K562 (cell line): ENCODE measurements around the gene AQP4. TPM values are rescaled to one million over a fixed set of nuclear protein-coding genes. Genes with fewer than 3 reads are reported as not detected.

Source experiments
- ATAC-seq: fragments of 200-7000 bp; cut with Tn5 transposase; 3 replicates; pipeline ENCODE4 v1.9.1; 2020; ENCODE audit warnings: moderate library complexity
- BruUV-seq: library from RNA; stranded (reverse); fragments of 400-500 nt; replicated peaks from 2 replicates; lab custom pipeline; 2021; lab: Mats Ljungman, UMichigan
- CTCF ChIA-PET: fragments of 300-600 bp; formaldehyde crosslinking; extraction: SDS; loops from one replicate; lab custom pipeline; 2021; ENCODE audit warnings: low intra/inter-chr PET ratio; lab: Yijun Ruan, JAX
- POLR2A ChIA-PET: fragments of 300-600, 350-650 bp; sonication (Branson Sonifier 250); formaldehyde crosslinking; extraction: SDS; loops from one replicate; lab custom pipeline; 2021; ENCODE audit warnings: antibody characterized with exemption, inconsistent platforms; lab: Yijun Ruan, JAX
- DNase-seq, 4 experiments: peaks; one replicate each; pipeline versions ENCODE4 v3.0.0 to v3.0.0-alpha.2; 2011 to 2018; ENCODE audit warnings: low spot score in 3 of 4, mixed read lengths in 3 of 4; ENCODE audit errors: extremely low read depth in 1 of 4
- FAIRE-seq: peaks from 2 replicates; lab custom pipeline; 2011; peaks lifted over from hg19 to GRCh38; lab: Jason Lieb, UNC
- H2AFZ ChIP-seq: 2 replicates; pipeline ENCODE4 v1.6.0; 2011; ENCODE audit warnings: low read depth, low read length, control low read depth, inconsistent platforms
- H3K27ac ChIP-seq: fragments of 200-600 bp; 3 replicates; pipeline ENCODE4 v1.8.0; 2011; ENCODE audit warnings: low read depth, mild to moderate bottlenecking, control low read depth, inconsistent platforms, low read length, moderate library complexity, mixed read lengths; ENCODE audit errors: extremely low read depth
- H3K27me3 ChIP-seq, 2 experiments: fragments of 300-600 bp in 1 of 2; 2 replicates in 1 of 2; 3 replicates in 1 of 2; pipeline versions ENCODE4 v1.6.0 to v1.8.0; 2011; ENCODE audit warnings: inconsistent platforms in 2 of 2, low read length in 2 of 2, mild to moderate bottlenecking in 1 of 2, mixed read lengths in 1 of 2, moderate library complexity in 1 of 2; ENCODE audit not compliant: control insufficient read depth in 2 of 2, insufficient read depth in 2 of 2
- H3K36me3 ChIP-seq: fragments of 300-600 bp; 3 replicates; pipeline ENCODE4 v1.8.0; 2011; ENCODE audit warnings: mild to moderate bottlenecking, low read length, inconsistent platforms; ENCODE audit not compliant: control insufficient read depth, insufficient read depth
- H3K4me1 ChIP-seq, 2 experiments: fragments of 200-600 bp in 1 of 2; replicated peaks in 1 of 2; 2 replicates in 1 of 2; 3 replicates in 1 of 2; pipeline versions ENCODE4 v1.5.1 to v1.8.0; 2011; ENCODE audit warnings: inconsistent platforms in 2 of 2, low read length in 2 of 2, mild to moderate bottlenecking in 1 of 2, mixed read lengths in 1 of 2, moderate library complexity in 1 of 2; ENCODE audit not compliant: control insufficient read depth in 2 of 2, insufficient read depth in 2 of 2
- H3K4me2 ChIP-seq: 2 replicates; pipeline ENCODE4 v1.6.1; 2011; ENCODE audit warnings: low read length, control low read depth, inconsistent platforms, mixed read lengths; ENCODE audit not compliant: insufficient read depth
- H3K4me3 ChIP-seq: fragments of 200-600 bp; sonication (generic), shearing (Covaris generic); 2 replicates; pipeline ENCODE4 v1.5.1; 2016; ENCODE audit warnings: control low read depth, inconsistent platforms
- H3K79me2 ChIP-seq: fragments of 200-600 bp; 3 replicates; pipeline ENCODE4 v1.8.0; 2011; ENCODE audit warnings: low read length, inconsistent platforms; ENCODE audit not compliant: control insufficient read depth, insufficient read depth
- H3K9ac ChIP-seq, 2 experiments: 2 replicates each; pipeline versions ENCODE4 v1.6.0 to v1.6.1; 2011; ENCODE audit warnings: low read depth in 2 of 2, low read length in 2 of 2, control low read depth in 1 of 2, inconsistent platforms in 1 of 2, mild to moderate bottlenecking in 1 of 2, mixed read lengths in 1 of 2; ENCODE audit not compliant: insufficient read depth in 1 of 2
- H3K9me1 ChIP-seq: one replicate; pipeline ENCODE4 v1.6.0; 2011; ENCODE audit warnings: inconsistent platforms, mild to moderate bottlenecking, low read length, moderate library complexity; ENCODE audit not compliant: control insufficient read depth, insufficient read depth
- H3K9me3 ChIP-seq: replicated peaks from 2 replicates; pipeline ENCODE4 v1.5.1; 2011; ENCODE audit warnings: low read depth, low read length, inconsistent platforms; ENCODE audit not compliant: control insufficient read depth, insufficient read depth
- H4K20me1 ChIP-seq: replicated peaks from 2 replicates; pipeline ENCODE4 v1.6.1; 2011; ENCODE audit warnings: low read length, inconsistent platforms, mixed read lengths; ENCODE audit not compliant: control insufficient read depth, insufficient read depth
- CXXC5 ChIP-seq: fragments of 250-450 bp; sonication (Bioruptor Pico); IDR thresholded peaks from 2 replicates; pipeline ENCODE4 v1.8.0; 2022; ENCODE audit warnings: inconsistent platforms, mild to moderate bottlenecking, moderate library complexity
- FOXM1 ChIP-seq, 2 experiments: fragments of 450-650 bp in 1 of 2; sonication (generic) in 1 of 2; formaldehyde crosslinking in 1 of 2; IDR thresholded peaks; 2 replicates each; pipeline versions ENCODE4 v1.6.1 to v1.9.0; 2017 to 2022; ENCODE audit warnings: low read depth in 2 of 2, mild to moderate bottlenecking in 2 of 2, missing genetic modification reagents in 1 of 2, moderate library complexity in 1 of 2
- GTF2B ChIP-seq: IDR thresholded peaks from 2 replicates; pipeline ENCODE4 v1.6.1; 2011; ENCODE audit not compliant: insufficient read length; ENCODE audit errors: extremely low read depth
- HNRNPH1 ChIP-seq: fragments of 200-400 bp; formaldehyde crosslinking; optimal IDR thresholded peaks from 2 replicates; pipeline ENCODE3; 2017; ENCODE audit warnings: low read depth, mild to moderate bottlenecking, low read length, moderate library complexity
- NEUROD1 ChIP-seq: fragments of 150-350 bp; IDR thresholded peaks from 2 replicates; pipeline ENCODE4 v1.6.1; 2014; ENCODE audit warnings: borderline replicate concordance, low read length, low read depth; ENCODE audit not compliant: partially characterized antibody
- PKNOX1 ChIP-seq: fragments of 450-650 bp; IDR thresholded peaks from 2 replicates; pipeline ENCODE4 v1.6.1; 2016
- PURB ChIP-seq: sonication (generic); formaldehyde crosslinking; IDR thresholded peaks from 2 replicates; pipeline ENCODE4 v1.9.0; 2021; ENCODE audit warnings: low read depth, mild to moderate bottlenecking, missing genetic modification reagents
- TBP ChIP-seq: optimal IDR thresholded peaks from 2 replicates; pipeline ENCODE3; 2011; ENCODE audit warnings: low read depth, low read length, improper control_type of control experiment
- XRCC4 ChIP-seq: IDR thresholded peaks from one replicate; pipeline ENCODE4 v1.6.1; 2011; ENCODE audit not compliant: insufficient read depth, insufficient read length; ENCODE audit errors: extremely low read depth
- ZBTB5 ChIP-seq: fragments of 450-650 bp; IDR thresholded peaks from 2 replicates; pipeline ENCODE4 v1.6.1; 2017; ENCODE audit warnings: antibody characterized with exemption
- ZNF347 ChIP-seq: fragments of 450-650 bp; formaldehyde crosslinking; IDR thresholded peaks from 2 replicates; pipeline ENCODE4 v1.4.0; 2020; ENCODE audit warnings: low read depth, mild to moderate bottlenecking, moderate library complexity
- ZNF77 ChIP-seq: fragments of 250-450 bp; sonication (Bioruptor Pico); IDR thresholded peaks from 2 replicates; pipeline ENCODE4 v1.5.0; 2020
- WGBS: fragments of 100-300 bp; shearing (Covaris generic); methylation state at CpG from one replicate; pipeline ENCODE4 v1.1.6; 2016; ENCODE audit warnings: low coverage, mixed read lengths; ENCODE audit not compliant: insufficient coverage; ENCODE audit errors: missing lambda C conversion rate; 5-methylcytosine and 5-hydroxymethylcytosine counted together
- in situ Hi-C: fragments of 300-500 bp; cut with MboI; formaldehyde crosslinking; loops from 4 replicates; pipeline ENCODE4 v1.15.0; 2018; ENCODE audit warnings: inconsistent platforms, mixed read lengths
- intact Hi-C: fragments of 100-400 bp; cut with micrococcal nuclease; formaldehyde crosslinking; loops from 2 replicates; pipeline ENCODE4 v1.14.2; 2022
- polyA plus RNA-seq, 8 experiments: library from polyadenylated mRNA; depleted of rRNA in 4 of 8; stranded (reverse) in 5 of 8; unstranded in 3 of 8; fragments of >200 nt; fragmentation: Nextera tagmentation in 2 of 8; fragmentation: Illumina TruSeq in 1 of 8; extraction: Ambion mirVana in 2 of 8; extraction: Trizol in 1 of 8; gene quantifications; 2 replicates each; pipeline versions ENCODE4 v1.2.1 to v1.2.3, GENCODE V29; 2011 to 2014; ENCODE audit warnings: inconsistent platforms in 1 of 8, missing spikeins in 1 of 8
- total RNA-seq, 7 experiments: library from RNA; depleted of rRNA in 6 of 7; stranded (reverse); fragments of >200 nt in 6 of 7; fragmentation: Illumina TruSeq in 2 of 7; extraction: Trizol in 2 of 7; gene quantifications; 2 replicates each; pipeline versions ENCODE4 v1.2.1 to v1.2.3, GENCODE V29; 2011 to 2021; ENCODE audit warnings: low replicate concordance in 1 of 7
- TF ChIP-seq, protein P1 (sequence below), 2 experiments: fragments of 200-800 bp in 1 of 2; sonication (Bioruptor generic) in 1 of 2; sonication (generic) in 1 of 2; formaldehyde crosslinking in 1 of 2; IDR thresholded peaks in 1 of 2; conservative IDR thresholded peaks in 1 of 2; 2 replicates each; pipeline versions ENCODE4 v1.5.0 to v1.6.1; 2016 to 2020; ENCODE audit warnings: missing compliant biosample characterization in 1 of 2, missing genetic modification characterization in 1 of 2, missing genetic modification reagents in 1 of 2

Gene AQP4
- total and polyA plus RNA-seq, 9 of the 15 experiments (the other 6 are each of a cell fraction or from before 2014, with no cell fraction given), result 0.31 TPM; not detected in 8

DNA sequence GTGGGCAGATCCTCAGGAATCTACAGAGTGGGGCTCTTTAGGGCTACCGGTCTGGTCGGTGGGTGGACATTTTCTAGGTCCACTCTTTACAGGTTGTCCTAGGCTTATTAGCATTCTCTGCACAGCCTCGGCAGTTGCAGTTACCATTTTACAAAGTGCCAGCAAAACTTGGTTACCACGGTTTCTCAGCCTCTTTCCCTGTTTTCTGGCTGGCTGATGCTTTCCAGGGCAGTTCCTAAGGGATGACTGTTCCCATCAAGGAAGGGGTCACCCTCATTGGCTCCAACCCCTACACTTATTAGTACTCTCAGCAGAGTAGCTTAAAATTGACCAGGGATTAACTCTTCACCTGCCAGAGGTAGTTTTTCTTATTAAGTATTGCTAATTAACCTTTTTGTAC is 2.0 kb upstream of the AQP4 start:
- H3K36me3 ChIP-seq, result no peaks in the 10 kb centered on the region
- ATAC-seq, result no peak
- no peak overlapping the region for H2AFZ ChIP-seq
- no peaks in the 10 kb centered on the region for H3K79me2 ChIP-seq
- H3K9ac ChIP-seq, result no peak overlapping the region
- CTCF ChIA-PET, result no interaction called here
- WGBS, result 2% methylated on average over 4 of the region's 4 CpGs
- intact Hi-C loops, result no loop called here
- POLR2A ChIA-PET, result no interaction called here
- no peak for FAIRE-seq
- H3K4me2 ChIP-seq, result no peak overlapping the region
- in situ Hi-C loops, result no loop called here
- no peaks in the 10 kb centered on the region for H3K4me1 ChIP-seq
- H3K9me1 ChIP-seq, result no peaks in the 10 kb centered on the region
- H3K27me3 ChIP-seq, result no peaks in the 10 kb centered on the region
- no peak overlapping the region for H3K4me3 ChIP-seq
- no peak for DNase-seq
- H4K20me1 ChIP-seq, result no peaks in the 10 kb centered on the region
- no peak overlapping the region for H3K27ac ChIP-seq
- BruUV-seq, result no TSS peak
- no peaks in the 10 kb centered on the region for H3K9me3 ChIP-seq
- no peak for TF ChIP-seq TBP
- TF ChIP-seq, protein P1, sequence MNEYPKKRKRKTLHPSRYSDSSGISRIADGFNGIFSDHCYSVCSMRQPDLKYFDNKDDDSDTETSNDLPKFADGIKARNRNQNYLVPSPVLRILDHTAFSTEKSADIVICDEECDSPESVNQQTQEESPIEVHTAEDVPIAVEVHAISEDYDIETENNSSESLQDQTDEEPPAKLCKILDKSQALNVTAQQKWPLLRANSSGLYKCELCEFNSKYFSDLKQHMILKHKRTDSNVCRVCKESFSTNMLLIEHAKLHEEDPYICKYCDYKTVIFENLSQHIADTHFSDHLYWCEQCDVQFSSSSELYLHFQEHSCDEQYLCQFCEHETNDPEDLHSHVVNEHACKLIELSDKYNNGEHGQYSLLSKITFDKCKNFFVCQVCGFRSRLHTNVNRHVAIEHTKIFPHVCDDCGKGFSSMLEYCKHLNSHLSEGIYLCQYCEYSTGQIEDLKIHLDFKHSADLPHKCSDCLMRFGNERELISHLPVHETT (CRISPR knock-in tag; conservative IDR thresholded peaks at IDR 0.05 in 1 of 2, IDR thresholded peaks at IDR 0.05 in 1 of 2), result no peak
- TF ChIP-seq ZNF347 (CRISPR knock-in tag), result no peak
- no peak for TF ChIP-seq PURB
- TF ChIP-seq FOXM1 (IDR thresholded peaks at IDR 0.05; ENCODE audit: low read depth), result no peak
- TF ChIP-seq FOXM1 (CRISPR knock-in tag; IDR thresholded peaks at IDR 0.05; ENCODE audit: low read depth), result no peak
- no peak for TF ChIP-seq ZBTB5
- TF ChIP-seq HNRNPH1, result no peak
- TF ChIP-seq GTF2B, result no peak
- no peak for TF ChIP-seq XRCC4
- no peak for TF ChIP-seq CXXC5 (CRISPR knock-in tag)
- no peak for TF ChIP-seq ZNF77 (CRISPR knock-in tag)
- TF ChIP-seq PKNOX1, result no peak
- TF ChIP-seq NEUROD1, result no peak
